WTC11 (cell line): ENCODE data around the gene MTF2. TPM values are rescaled to one million over a fixed set of nuclear protein-coding genes. Genes with fewer than 3 reads are reported as not detected.

Source experiments
- ATAC-seq: fragments of 200-7000 bp; cut with Tn5 transposase; 2 replicates; pipeline ENCODE4 v1.10.0; 2021; ENCODE audit warnings: mild to moderate bottlenecking, moderate library complexity
- CTCF ChIA-PET: fragments of 300-600 bp; sonication (Branson Sonifier 250); formaldehyde crosslinking; loops from one replicate; lab custom pipeline; 2021; ENCODE audit warnings: antibody characterized with exemption; lab: Charles Lee
- POLR2A ChIA-PET: fragments of 350-600 bp; sonication (Branson Sonifier 250); formaldehyde crosslinking; loops from one replicate; lab custom pipeline; 2021; ENCODE audit warnings: antibody characterized with exemption; lab: Charles Lee
- DNase-seq: peaks from one replicate; pipeline ENCODE4 v3.0.0; 2021; ENCODE audit warnings: low spot score
- H3K27ac Mint-ChIP-seq: 2 replicates; pipeline ENCODE4 v1.8.0; 2021; ENCODE audit warnings: mixed read lengths
- H3K27me3 Mint-ChIP-seq: 2 replicates; pipeline ENCODE4 v1.8.0; 2021; ENCODE audit warnings: low read depth, mild to moderate bottlenecking, moderate library complexity, mixed read lengths
- H3K36me3 Mint-ChIP-seq: 2 replicates; pipeline ENCODE4 v1.8.0; 2021; ENCODE audit warnings: mixed read lengths
- H3K4me1 Mint-ChIP-seq: 2 replicates; pipeline ENCODE4 v1.8.0; 2022; ENCODE audit warnings: mixed read lengths
- H3K4me3 Mint-ChIP-seq: 2 replicates; pipeline ENCODE4 v1.8.0; 2021; ENCODE audit warnings: mild to moderate bottlenecking, moderate library complexity, mixed read lengths
- H3K9me3 Mint-ChIP-seq: 2 replicates; pipeline ENCODE4 v1.8.0; 2021; ENCODE audit warnings: mixed read lengths
- CBFB ChIP-seq: sonication (generic); formaldehyde crosslinking; IDR thresholded peaks from 2 replicates; pipeline ENCODE4 v1.8.1; 2022; ENCODE audit warnings: mild to moderate bottlenecking, low read depth, missing genetic modification reagents
- CREM ChIP-seq: sonication (generic); formaldehyde crosslinking; IDR thresholded peaks from 2 replicates; pipeline ENCODE4 v1.8.1; 2022; ENCODE audit warnings: mild to moderate bottlenecking, missing genetic modification reagents, moderate library complexity
- ERG ChIP-seq: fragments of 250-450 bp; sonication (Bioruptor Pico); IDR thresholded peaks from 2 replicates; pipeline ENCODE4 v1.8.0; 2021; ENCODE audit warnings: mild to moderate bottlenecking
- ESRRA ChIP-seq: sonication (generic); formaldehyde crosslinking; IDR thresholded peaks from 2 replicates; pipeline ENCODE4 v1.8.1; 2022; ENCODE audit warnings: mild to moderate bottlenecking, missing genetic modification reagents, borderline replicate concordance
- ETV6 ChIP-seq: sonication (generic); formaldehyde crosslinking; IDR thresholded peaks from 2 replicates; pipeline ENCODE4 v1.8.1; 2022; ENCODE audit warnings: mild to moderate bottlenecking, missing genetic modification reagents
- FOXK1 ChIP-seq: sonication (generic); formaldehyde crosslinking; IDR thresholded peaks from 2 replicates; pipeline ENCODE4 v1.8.0; 2022; ENCODE audit warnings: mild to moderate bottlenecking, moderate library complexity, missing genetic modification reagents
- GRHL2 ChIP-seq: fragments of 250-450 bp; sonication (Bioruptor Pico); IDR thresholded peaks from 2 replicates; pipeline ENCODE4 v1.8.0; 2022; ENCODE audit warnings: mild to moderate bottlenecking, moderate library complexity; ENCODE audit not compliant: insufficient replicate concordance, severe bottlenecking
- JUN ChIP-seq: sonication (generic); formaldehyde crosslinking; IDR thresholded peaks from 2 replicates; pipeline ENCODE4 v1.8.0; 2023; ENCODE audit warnings: mild to moderate bottlenecking, missing genetic modification reagents
- KAT7 ChIP-seq: sonication (generic); formaldehyde crosslinking; IDR thresholded peaks from 2 replicates; pipeline ENCODE4 v1.8.1; 2023; ENCODE audit warnings: missing genetic modification reagents, mild to moderate bottlenecking, borderline replicate concordance
- MAX ChIP-seq: sonication (generic); formaldehyde crosslinking; IDR thresholded peaks from 2 replicates; pipeline ENCODE4 v1.8.0; 2022; ENCODE audit warnings: mild to moderate bottlenecking, missing genetic modification reagents
- MYBL2 ChIP-seq: sonication (generic); formaldehyde crosslinking; IDR thresholded peaks from 2 replicates; pipeline ENCODE4 v1.8.1; 2023; ENCODE audit warnings: mild to moderate bottlenecking, moderate library complexity, missing genetic modification reagents
- PRDM15 ChIP-seq: sonication (generic); formaldehyde crosslinking; IDR thresholded peaks from 2 replicates; pipeline ENCODE4 v1.8.0; 2022; ENCODE audit warnings: missing genetic modification reagents
- PREB ChIP-seq: sonication (generic); formaldehyde crosslinking; IDR thresholded peaks from 2 replicates; pipeline ENCODE4 v1.8.1; 2022; ENCODE audit warnings: mild to moderate bottlenecking, missing genetic modification reagents, moderate library complexity, borderline replicate concordance
- TEAD1 ChIP-seq: sonication (generic); formaldehyde crosslinking; IDR thresholded peaks from 2 replicates; pipeline ENCODE4 v1.8.0; 2022; ENCODE audit warnings: mild to moderate bottlenecking, missing genetic modification reagents
- TP53 ChIP-seq: sonication (generic); formaldehyde crosslinking; IDR thresholded peaks from 2 replicates; pipeline ENCODE4 v1.8.1; 2023; ENCODE audit warnings: mild to moderate bottlenecking, missing genetic modification reagents
- ZBTB21 ChIP-seq: sonication (generic); formaldehyde crosslinking; IDR thresholded peaks from 2 replicates; pipeline ENCODE4 v1.8.1; 2023; ENCODE audit warnings: mild to moderate bottlenecking, missing genetic modification reagents, borderline replicate concordance
- ZBTB43 ChIP-seq: sonication (generic); formaldehyde crosslinking; IDR thresholded peaks from 2 replicates; pipeline ENCODE4 v1.8.1; 2023; ENCODE audit warnings: mild to moderate bottlenecking, missing genetic modification reagents
- ZNF121 ChIP-seq: sonication (generic); formaldehyde crosslinking; IDR thresholded peaks from 2 replicates; pipeline ENCODE4 v1.8.0; 2023; ENCODE audit warnings: missing genetic modification reagents
- ZNF138 ChIP-seq: sonication (generic); formaldehyde crosslinking; conservative IDR thresholded peaks from 2 replicates; pipeline ENCODE4 v1.8.1; 2022; ENCODE audit warnings: mild to moderate bottlenecking, moderate library complexity, missing genetic modification reagents
- ZNF232 ChIP-seq: sonication (generic); formaldehyde crosslinking; IDR thresholded peaks from 2 replicates; pipeline ENCODE4 v1.8.0; 2022; ENCODE audit warnings: mild to moderate bottlenecking, missing genetic modification reagents
- ZNF317 ChIP-seq: sonication (generic); formaldehyde crosslinking; IDR thresholded peaks from 2 replicates; pipeline ENCODE4 v1.8.1; 2023; ENCODE audit warnings: low read depth, mild to moderate bottlenecking, moderate library complexity, missing genetic modification reagents, borderline replicate concordance
- ZNF423 ChIP-seq: fragments of 250-450 bp; sonication (Bioruptor Pico); IDR thresholded peaks from 2 replicates; pipeline ENCODE4 v2.1.2; 2022; ENCODE audit warnings: mild to moderate bottlenecking, moderate library complexity
- total RNA-seq: library from RNA; stranded (reverse); gene quantifications from 3 replicates; pipeline ENCODE4 v1.2.3, GENCODE V29; 2021
- TF ChIP-seq, protein P1 (sequence below): sonication (generic); formaldehyde crosslinking; IDR thresholded peaks from 2 replicates; pipeline ENCODE4 v1.8.0; 2022; ENCODE audit warnings: mild to moderate bottlenecking, missing genetic modification reagents
- TF ChIP-seq, protein P2 (sequence below): sonication (generic); formaldehyde crosslinking; IDR thresholded peaks from 2 replicates; pipeline ENCODE4 v1.8.1; 2023; ENCODE audit warnings: mild to moderate bottlenecking, missing genetic modification reagents

MTF2 gene
- total RNA-seq, 1 experiment from 2014 or later: 111 TPM

DNA sequence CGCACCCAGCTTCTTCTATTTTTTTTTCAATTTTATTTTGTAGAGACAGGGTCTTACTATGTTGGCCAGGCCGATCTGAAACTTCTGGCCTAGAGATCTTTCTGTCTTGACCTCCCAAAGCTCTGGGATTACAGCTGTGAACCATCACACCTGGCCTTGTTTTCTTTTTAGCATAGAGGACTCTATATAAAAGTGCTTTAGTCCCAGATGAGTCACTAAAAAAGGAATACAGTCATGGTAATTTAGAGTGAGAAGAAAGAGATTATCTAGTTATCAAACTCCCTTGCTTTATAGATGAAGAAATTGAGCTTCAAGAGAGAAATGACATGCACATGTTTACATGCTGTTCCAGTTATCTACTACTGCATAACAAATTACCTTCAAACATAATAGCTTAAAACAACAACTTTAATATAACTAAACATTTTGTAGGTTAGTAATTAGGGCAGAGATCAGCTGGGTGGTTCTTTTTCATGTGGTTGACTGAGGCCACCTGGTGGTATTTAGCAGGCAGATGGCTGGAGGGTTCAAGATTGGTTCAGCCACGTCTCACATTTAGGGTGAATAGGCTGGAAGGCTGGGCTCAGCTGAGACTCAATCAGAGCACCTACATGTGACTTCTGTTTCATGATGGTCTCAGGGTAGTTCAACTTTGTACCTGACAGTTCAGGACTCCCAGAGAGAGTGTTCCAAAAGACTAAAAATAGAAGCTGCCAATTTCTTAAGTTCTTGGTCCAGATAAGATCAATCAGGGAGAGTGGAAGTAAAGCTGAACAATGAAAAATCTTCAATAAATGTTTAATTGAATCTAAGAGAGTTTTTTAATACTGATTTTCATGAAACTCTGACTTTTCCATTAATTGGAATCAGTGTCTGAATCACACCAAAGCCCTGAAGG is 16.9 kb upstream of the MTF2 start:
- Mint-ChIP-seq H3K27ac (no peak overlapping the region), H3K4me3 (no peak overlapping the region), H3K27me3 (no peaks in the 10 kb centered on the region; the same call in none of the 2 replicates), H3K4me1 (no peaks in the 10 kb centered on the region), H3K36me3 (no peaks in the 10 kb centered on the region), H3K9me3 (no peaks in the 10 kb centered on the region)
- DNase-seq: peak; percentile 29
- TF ChIP-seq PREB (no peak), GRHL2 (CRISPR knock-in tag) (no peak), ZNF121 (no peak), ZNF423 (CRISPR knock-in tag) (no peak), CREM (no peak), PRDM15 (CRISPR knock-in tag) (no peak), KAT7 (CRISPR knock-in tag) (no peak), ZNF138 (CRISPR knock-in tag) (no peak), MYBL2 (CRISPR knock-in tag) (no peak), TEAD1 (CRISPR knock-in tag) (no peak), ZBTB43 (CRISPR knock-in tag) (no peak)
- TF ChIP-seq, protein P1, sequence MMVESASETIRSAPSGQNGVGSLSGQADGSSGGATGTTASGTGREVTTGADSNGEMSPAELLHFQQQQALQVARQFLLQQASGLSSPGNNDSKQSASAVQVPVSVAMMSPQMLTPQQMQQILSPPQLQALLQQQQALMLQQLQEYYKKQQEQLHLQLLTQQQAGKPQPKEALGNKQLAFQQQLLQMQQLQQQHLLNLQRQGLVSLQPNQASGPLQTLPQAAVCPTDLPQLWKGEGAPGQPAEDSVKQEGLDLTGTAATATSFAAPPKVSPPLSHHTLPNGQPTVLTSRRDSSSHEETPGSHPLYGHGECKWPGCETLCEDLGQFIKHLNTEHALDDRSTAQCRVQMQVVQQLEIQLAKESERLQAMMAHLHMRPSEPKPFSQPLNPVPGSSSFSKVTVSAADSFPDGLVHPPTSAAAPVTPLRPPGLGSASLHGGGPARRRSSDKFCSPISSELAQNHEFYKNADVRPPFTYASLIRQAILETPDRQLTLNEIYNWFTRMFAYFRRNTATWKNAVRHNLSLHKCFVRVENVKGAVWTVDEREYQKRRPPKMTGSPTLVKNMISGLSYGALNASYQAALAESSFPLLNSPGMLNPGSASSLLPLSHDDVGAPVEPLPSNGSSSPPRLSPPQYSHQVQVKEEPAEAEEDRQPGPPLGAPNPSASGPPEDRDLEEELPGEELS: no peak
- peak; percentile 94 for ATAC-seq
- CTCF ChIA-PET: interaction anchor here (0.6 to 3.1 kb wide), 21 partner anchors 8 to 313 kb away, joined by 3 to 22 read pairs (median 4); no protein-coding TSS in a partner anchor
- POLR2A ChIA-PET: no interaction called here

DNA sequence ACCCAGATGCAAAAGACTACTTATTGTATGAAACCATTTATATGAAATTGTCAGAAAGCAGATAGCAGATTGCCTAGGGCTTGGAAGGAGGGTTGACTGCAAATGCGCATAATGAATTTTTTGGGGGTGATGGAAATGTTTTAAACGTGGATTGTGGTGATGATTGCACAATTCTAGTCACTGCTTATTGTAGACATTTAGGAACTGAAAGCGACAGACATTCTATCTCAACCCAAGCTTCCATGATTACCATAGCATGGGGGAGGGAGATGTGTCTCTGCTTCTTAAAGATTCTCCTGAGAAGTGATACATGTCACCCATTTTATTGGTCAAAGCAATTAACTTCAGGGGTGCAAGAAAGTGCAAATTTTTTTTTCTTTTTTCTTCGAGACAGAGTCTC is 2.8 kb upstream of the MTF2 start:
- ChIA-PET POLR2A (no interaction called here), CTCF (no interaction called here)
- no peak for ATAC-seq
- TF ChIP-seq JUN (CRISPR knock-in tag) (no peak), CBFB (CRISPR knock-in tag) (no peak), FOXK1 (no peak), ZNF121 (no peak), MAX (CRISPR knock-in tag) (no peak), ZBTB21 (CRISPR knock-in tag) (no peak), ETV6 (no peak), ERG (no peak), ZNF232 (CRISPR knock-in tag) (no peak), ESRRA (CRISPR knock-in tag) (no peak), TP53 (CRISPR knock-in tag) (no peak), ZNF317 (CRISPR knock-in tag) (no peak)
- TF ChIP-seq, protein P2, sequence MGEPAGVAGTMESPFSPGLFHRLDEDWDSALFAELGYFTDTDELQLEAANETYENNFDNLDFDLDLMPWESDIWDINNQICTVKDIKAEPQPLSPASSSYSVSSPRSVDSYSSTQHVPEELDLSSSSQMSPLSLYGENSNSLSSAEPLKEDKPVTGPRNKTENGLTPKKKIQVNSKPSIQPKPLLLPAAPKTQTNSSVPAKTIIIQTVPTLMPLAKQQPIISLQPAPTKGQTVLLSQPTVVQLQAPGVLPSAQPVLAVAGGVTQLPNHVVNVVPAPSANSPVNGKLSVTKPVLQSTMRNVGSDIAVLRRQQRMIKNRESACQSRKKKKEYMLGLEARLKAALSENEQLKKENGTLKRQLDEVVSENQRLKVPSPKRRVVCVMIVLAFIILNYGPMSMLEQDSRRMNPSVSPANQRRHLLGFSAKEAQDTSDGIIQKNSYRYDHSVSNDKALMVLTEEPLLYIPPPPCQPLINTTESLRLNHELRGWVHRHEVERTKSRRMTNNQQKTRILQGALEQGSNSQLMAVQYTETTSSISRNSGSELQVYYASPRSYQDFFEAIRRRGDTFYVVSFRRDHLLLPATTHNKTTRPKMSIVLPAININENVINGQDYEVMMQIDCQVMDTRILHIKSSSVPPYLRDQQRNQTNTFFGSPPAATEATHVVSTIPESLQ (CRISPR knock-in tag): no peak
- TF ChIP-seq, all 79 proteins: peak for 0
- Mint-ChIP-seq H3K9me3 (peaks cover 9% of the 10 kb centered on the region), H3K36me3 (peaks cover 10% of the 10 kb centered on the region), H3K27ac (no peak overlapping the region), H3K4me1 (peaks cover 16% of the 10 kb centered on the region), H3K4me3 (no peak overlapping the region), H3K27me3 (no peaks in the 10 kb centered on the region; the same call in 1 of the 2 replicates)
- no peak for DNase-seq
